ENCODE measurements around the gene SLC30A2.

The SLC30A2 gene

DNA sequence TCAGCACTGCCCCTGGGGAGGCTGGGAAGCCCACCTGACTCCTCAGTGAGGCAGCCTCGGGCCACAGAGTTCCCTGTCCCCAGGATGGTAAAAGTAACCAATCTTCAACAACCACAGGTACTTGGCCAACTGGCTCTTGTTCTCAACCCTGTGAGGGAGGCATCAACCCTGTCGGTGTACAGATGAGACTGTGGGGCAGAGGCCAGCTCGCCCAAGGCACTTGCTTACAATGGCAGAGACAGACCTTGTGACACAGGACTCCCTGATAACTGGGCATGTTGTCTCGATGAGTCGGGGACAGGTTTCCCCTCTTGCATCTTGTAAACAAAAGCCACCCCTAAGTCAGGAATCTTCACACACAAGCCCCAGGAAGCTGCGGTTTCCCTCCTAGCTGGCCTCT is 8.0 kb downstream of the SLC30A2 start:
- FAIRE-seq, result no peak

DNA sequence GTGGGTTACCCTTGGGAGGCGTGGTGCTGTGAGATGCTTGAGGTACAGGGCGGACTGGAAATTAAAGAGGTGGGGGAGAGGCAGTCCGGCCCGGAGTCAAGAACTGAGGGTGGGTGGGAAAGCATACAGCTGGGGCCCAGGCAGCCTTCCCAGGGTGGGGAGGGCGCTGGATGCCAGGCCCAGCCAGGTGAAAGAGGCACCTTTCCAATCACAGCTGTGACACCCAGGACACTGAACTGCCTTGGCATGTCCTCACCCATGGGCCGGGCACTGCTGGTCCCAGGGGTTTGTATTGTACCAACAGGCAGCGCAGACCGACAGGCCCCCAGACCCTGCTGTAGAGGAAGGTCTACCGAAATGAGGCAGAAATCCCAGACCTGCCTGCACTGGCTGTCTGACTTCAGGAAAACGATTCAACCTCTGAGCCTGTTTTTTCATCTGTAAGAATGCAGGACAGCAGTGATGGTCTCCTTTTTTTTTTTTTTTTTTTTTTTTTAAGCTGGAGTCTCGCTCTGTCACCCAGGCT is 9.1 kb downstream of the SLC30A2 start:
- FAIRE-seq, result no peak

DNA sequence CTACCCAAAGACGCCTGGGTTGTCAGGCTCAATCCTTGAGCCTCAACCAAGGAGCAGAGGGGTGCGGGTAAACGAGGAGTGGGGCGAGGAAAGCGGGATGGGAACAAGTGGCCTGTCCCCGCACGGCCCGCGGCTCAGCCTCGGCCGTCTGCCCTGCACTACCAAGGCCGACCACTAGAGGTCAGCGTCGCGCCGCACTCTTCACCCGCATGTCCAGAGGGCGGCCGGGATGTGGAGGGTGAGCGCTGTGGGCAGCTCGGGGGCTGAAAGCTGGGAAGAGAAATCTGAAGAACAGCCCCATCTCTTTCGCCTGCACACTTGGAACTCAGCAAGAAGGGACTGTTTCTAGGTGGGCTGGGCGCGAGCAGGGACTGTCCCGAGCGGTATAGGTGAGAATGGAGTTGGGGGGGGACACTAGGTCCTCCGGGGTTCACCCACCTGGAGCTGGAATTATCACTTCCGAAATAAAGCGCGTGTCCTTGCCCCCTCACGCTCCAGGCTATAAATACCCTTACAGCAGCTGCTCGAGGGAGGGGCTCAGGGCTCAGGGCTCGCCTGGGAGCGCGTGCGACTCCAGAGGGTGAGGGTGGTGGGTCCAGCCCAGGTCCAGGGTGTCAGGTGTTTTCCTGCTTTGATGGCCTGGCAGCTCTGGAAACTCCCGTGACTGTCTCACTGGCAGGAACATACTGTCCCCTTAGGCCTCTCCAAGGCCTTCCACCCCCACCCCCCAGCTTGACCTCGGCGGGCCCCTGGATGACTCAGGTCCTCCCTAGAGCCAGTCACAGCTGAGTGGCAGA is 9.8 kb downstream of the SLC30A2 start:
- no peak for FAIRE-seq

DNA sequence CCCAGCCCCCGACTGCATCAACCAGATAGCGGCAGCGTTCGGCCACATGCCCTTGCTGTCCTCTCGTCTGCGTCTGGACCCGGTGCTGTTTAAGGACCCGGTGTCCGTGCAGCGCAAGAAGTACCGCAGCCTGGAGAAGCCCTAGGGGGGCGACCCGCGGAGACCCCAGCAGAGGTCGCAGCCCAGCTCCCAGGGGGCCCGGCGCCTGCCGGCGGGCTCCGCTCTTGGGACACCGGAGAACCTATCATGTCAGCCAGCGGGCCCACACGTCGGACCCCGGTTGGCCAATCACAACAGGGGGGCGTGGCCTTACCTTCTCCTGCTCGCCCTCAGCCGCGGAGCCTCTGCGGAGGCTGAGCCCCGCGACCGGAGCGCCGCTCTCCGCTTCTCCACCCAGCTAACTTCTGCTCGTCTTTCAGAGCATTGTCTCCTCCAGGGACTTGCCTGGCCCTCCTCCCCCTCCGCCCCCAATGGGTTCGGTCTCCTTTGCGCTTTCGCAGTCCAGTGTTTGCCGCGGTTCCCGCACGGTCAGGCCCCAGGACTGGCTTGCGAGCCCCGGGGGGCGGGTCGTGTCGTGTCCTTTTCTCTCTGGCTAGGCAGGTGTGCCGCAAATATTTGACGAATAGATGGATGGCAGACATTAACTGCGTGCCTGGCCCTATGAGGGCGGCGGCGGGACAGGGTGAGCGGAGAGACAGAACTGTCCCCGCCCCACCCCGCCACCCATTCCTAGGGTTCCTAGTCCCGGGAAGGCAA is 10.5 kb downstream of the SLC30A2 start:
- no peak for FAIRE-seq

GRCh38 chr1:26034504-26035202 is 11.3 kb downstream of the SLC30A2 start:
- no peak for FAIRE-seq

GRCh38 chr1:26032656-26033357 is 13.1 kb downstream of the SLC30A2 start:
- FAIRE-seq, result no peak

GRCh38 chr1:26031611-26032220 is 14.2 kb downstream of the SLC30A2 start:
- no peak for FAIRE-seq

GRCh38 chr1:26031196-26031595 is 14.7 kb downstream of the SLC30A2 start:
- no peak for FAIRE-seq

GRCh38 chr1:26029864-26030481 is 15.9 kb downstream of the SLC30A2 start:
- no peak for FAIRE-seq

- FAIRE-seq, result no peak
Measured at GRCh38 chr1:26029054-26029863, 16.7 kb downstream of the SLC30A2 start.

GRCh38 chr1:26028490-26028980 is 17.4 kb downstream of the SLC30A2 start:
- FAIRE-seq, result no peak

GRCh38 chr1:26027716-26028489 is 18.0 kb downstream of the SLC30A2 start:
- no peak for FAIRE-seq

GRCh38 chr1:26025517-26025916 is 20.4 kb downstream of the SLC30A2 start:
- FAIRE-seq, result no peak

- FAIRE-seq, result no peak
Measured at GRCh38 chr1:26025060-26025459, 20.9 kb downstream of the SLC30A2 start.

GRCh38 chr1:26023826-26024225 is 22.1 kb downstream of the SLC30A2 start:
- no peak for FAIRE-seq

GRCh38 chr1:26023009-26023408 is 22.9 kb downstream of the SLC30A2 start:
- FAIRE-seq, result no peak

DNA sequence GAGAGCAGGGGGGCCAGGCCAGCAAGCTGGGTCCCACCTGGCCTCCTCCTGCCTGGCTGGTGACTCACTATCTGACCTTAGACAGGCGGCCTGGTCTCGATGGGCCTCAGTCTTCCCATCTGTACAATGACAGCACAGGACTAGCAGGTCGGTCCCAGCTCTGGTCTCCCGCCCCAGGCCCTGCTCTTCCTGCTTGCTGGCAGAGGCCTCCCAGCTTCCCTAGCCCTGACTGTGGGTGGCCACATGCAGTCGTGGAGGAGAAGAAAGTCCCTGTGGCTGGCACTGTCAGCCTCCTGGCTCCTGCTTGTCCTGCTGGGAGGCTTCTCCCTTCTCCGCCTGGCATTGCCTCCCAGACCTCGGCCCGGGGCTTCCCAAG is 23.5 kb downstream of the SLC30A2 start:
- FAIRE-seq, result no peak

GRCh38 chr1:26021647-26022403 is 24.1 kb downstream of the SLC30A2 start, which contains the start of gene EXTL1:
EXTL1 (plus strand) TSS chr1:26021775; CDS start chr1:26022647, 872 bp downstream.
- no peak for FAIRE-seq
